NCI-H2227 (cell line): ENCODE results near the gene UBTD1.
"Not testable (repeated sequence)": the region's sequence is repeated elsewhere in the genome, so short reads cannot be mapped to it uniquely, and the experiment has no call there.

Experiments used
- DNase-seq: peaks from one replicate; lab custom pipeline; 2025; ENCODE audit not compliant: unreplicated experiment; lab: John Stamatoyannopoulos, UW

The UBTD1 gene

GRCh38 chr10:97514344-97514743, 15.6 kb downstream of the UBTD1 start:
- no peak for DNase-seq

GRCh38 chr10:97515271-97515978, 16.7 kb downstream of the UBTD1 start:
- no peak for DNase-seq

- no peak for DNase-seq
Observed at GRCh38 chr10:97517096-97517750, 18.5 kb downstream of the UBTD1 start.

GRCh38 chr10:97517778-97518300, 19.1 kb downstream of the UBTD1 start:
- no peak for DNase-seq

GRCh38 chr10:97518301-97519043, 19.7 kb downstream of the UBTD1 start:
- no peak for DNase-seq

GRCh38 chr10:97519342-97519741, 20.6 kb downstream of the UBTD1 start:
- DNase-seq = no peak

- DNase-seq = no peak
Observed at GRCh38 chr10:97520520-97520919, 21.8 kb downstream of the UBTD1 start.

GRCh38 chr10:97520978-97521761, 22.4 kb downstream of the UBTD1 start:
- DNase-seq = no peak

GRCh38 chr10:97522071-97522470, 23.3 kb downstream of the UBTD1 start:
- no peak for DNase-seq

- no peak for DNase-seq
Observed at GRCh38 chr10:97522937-97523336, 24.2 kb downstream of the UBTD1 start.

GRCh38 chr10:97525086-97525485, 26.4 kb downstream of the UBTD1 start:
- DNase-seq = no peak

- DNase-seq = no peak
Observed at GRCh38 chr10:97525683-97526110, 27.0 kb downstream of the UBTD1 start.

- not testable (repeated sequence) for DNase-seq
Observed at GRCh38 chr10:97528876-97529275, 30.2 kb downstream of the UBTD1 start.

GRCh38 chr10:97529685-97530465, 31.2 kb downstream of the UBTD1 start:
- DNase-seq = no peak

- no peak for DNase-seq
Observed at GRCh38 chr10:97531401-97531986, 32.8 kb downstream of the UBTD1 start.

GRCh38 chr10:97532935-97533671, 34.4 kb downstream of the UBTD1 start:
- no peak for DNase-seq

- DNase-seq = no peak
Observed at GRCh38 chr10:97533888-97534287, 35.2 kb downstream of the UBTD1 start.

- DNase-seq = no peak
Observed at GRCh38 chr10:97534746-97535367, 36.1 kb downstream of the UBTD1 start.
